ENCODE measurements around the gene FNDC8.

The FNDC8 gene

DNA sequence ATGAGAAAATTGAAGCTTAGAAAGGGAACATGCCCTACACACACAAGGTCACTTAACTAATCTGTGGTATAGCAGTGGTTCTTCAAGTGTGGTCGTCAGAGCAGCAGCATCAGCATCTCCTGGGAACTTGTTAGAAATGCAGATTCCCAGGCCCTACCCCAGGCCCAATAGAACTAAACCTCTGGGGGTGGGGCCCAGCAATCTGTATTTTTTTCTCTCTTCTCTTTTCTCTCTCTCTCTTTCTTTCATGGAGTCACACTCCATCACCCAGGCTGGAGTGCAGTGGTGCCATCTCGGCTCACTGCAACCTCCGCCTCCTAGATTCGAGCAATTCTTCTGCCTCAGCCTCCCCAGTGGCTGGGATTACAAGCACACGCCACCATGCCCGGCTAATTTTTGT lies 16.8 kb downstream of the FNDC8 start:
- H3K4me3 ChIP-seq (ENCODE audit: control insufficient read depth, low read depth, low read length), result no peak overlapping the region
- no peak for DNase-seq (ENCODE audit: low read depth)
- TF ChIP-seq, protein P1, sequence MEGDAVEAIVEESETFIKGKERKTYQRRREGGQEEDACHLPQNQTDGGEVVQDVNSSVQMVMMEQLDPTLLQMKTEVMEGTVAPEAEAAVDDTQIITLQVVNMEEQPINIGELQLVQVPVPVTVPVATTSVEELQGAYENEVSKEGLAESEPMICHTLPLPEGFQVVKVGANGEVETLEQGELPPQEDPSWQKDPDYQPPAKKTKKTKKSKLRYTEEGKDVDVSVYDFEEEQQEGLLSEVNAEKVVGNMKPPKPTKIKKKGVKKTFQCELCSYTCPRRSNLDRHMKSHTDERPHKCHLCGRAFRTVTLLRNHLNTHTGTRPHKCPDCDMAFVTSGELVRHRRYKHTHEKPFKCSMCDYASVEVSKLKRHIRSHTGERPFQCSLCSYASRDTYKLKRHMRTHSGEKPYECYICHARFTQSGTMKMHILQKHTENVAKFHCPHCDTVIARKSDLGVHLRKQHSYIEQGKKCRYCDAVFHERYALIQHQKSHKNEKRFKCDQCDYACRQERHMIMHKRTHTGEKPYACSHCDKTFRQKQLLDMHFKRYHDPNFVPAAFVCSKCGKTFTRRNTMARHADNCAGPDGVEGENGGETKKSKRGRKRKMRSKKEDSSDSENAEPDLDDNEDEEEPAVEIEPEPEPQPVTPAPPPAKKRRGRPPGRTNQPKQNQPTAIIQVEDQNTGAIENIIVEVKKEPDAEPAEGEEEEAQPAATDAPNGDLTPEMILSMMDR (IDR thresholded peaks at IDR 0.05; ENCODE audit: control insufficient read depth, insufficient read depth, low read depth, low read length, missing control alignments), result no peak

DNA sequence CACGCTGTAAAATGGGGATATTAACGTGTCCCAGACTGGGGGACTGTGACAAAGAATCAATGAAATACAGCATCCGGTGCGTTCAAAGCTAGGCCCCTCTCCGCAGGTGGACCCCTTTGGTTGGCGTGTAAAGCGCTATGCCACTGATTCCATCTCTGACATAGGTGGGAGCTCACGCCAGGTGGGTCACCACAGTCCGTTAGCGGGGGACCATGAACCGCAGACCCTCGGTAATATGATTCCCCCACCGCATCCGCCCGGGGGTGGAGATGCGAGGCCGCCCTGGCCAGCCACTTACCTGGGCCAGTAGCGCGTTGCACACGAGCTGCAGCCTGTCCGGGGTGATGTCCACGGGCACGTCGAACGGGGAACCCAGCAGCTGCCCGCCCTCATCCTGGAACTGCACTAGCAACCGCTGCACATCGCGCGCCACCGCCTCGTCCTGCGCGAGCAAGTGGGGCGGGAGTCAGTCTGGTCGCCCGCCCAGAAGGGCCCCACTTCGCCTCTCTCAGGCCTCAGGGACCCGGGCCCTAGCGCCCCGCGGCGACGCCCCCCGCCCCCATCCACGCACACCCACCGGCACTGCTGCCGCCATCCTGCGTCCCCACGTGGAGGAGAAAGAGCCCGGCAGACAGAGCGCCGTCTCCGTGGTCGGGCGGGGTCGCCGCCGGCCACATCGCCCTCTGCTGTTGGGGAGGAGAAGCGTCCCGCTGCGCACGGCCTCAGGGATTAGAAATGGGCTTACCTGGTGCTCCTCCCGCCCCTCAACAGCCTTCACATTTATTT lies 20.5 kb downstream of the FNDC8 start, which contains the start of gene NLE1:
Gene NLE1, minus strand, starts transcription at position 623 of the 786 bp plus-strand sequence. Its CDS starts 28 bp downstream, at position 595.
- TF ChIP-seq, protein P1 (IDR thresholded peaks at IDR 0.05; ENCODE audit: control insufficient read depth, insufficient read depth, low read depth, low read length, missing control alignments), result peak; percentile 96
- H3K4me3 ChIP-seq (ENCODE audit: control insufficient read depth, low read depth, low read length), result peak within 1 kb of the TSS; percentile 96
- no peak for DNase-seq (ENCODE audit: low read depth)

DNA sequence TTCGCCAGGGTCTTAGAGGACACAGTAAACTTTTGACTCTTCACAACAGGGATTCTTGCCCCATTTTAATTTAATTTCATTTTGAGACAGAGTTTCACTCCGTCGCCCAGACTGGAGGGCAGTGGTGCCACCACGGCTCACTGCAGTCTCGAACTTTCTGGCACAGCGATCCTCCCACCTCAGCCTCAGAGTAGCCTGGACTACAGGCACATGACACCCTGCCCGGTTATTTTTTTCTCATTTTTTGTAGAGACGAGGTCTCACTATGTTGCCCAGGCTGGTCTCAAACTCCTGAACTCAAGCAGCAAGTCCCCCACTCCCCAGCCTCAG lies 21.0 kb downstream of the FNDC8 start:
- TF ChIP-seq, protein P1 (IDR thresholded peaks at IDR 0.05; ENCODE audit: control insufficient read depth, insufficient read depth, low read depth, low read length, missing control alignments), result no peak
- no peak for DNase-seq (ENCODE audit: low read depth)
- peak overlapping the region; percentile 96; the same call in 1 of the 2 replicates for H3K4me3 ChIP-seq (ENCODE audit: control insufficient read depth, low read depth, low read length)

- no peak for DNase-seq (ENCODE audit: low read depth)
- H3K4me3 ChIP-seq (ENCODE audit: control insufficient read depth, low read depth, low read length), result no peak overlapping the region
- TF ChIP-seq, protein P1 (IDR thresholded peaks at IDR 0.05; ENCODE audit: control insufficient read depth, insufficient read depth, low read depth, low read length, missing control alignments), result no peak
Observed at GRCh38 chr17:35144840-35145239, 23.4 kb downstream of the FNDC8 start.

GRCh38 chr17:35146214-35146833 lies 24.9 kb downstream of the FNDC8 start:
- TF ChIP-seq, protein P1 (IDR thresholded peaks at IDR 0.05; ENCODE audit: control insufficient read depth, insufficient read depth, low read depth, low read length, missing control alignments), result no peak
- no peak for DNase-seq (ENCODE audit: low read depth)
- H3K4me3 ChIP-seq (ENCODE audit: control insufficient read depth, low read depth, low read length), result no peak overlapping the region

DNA sequence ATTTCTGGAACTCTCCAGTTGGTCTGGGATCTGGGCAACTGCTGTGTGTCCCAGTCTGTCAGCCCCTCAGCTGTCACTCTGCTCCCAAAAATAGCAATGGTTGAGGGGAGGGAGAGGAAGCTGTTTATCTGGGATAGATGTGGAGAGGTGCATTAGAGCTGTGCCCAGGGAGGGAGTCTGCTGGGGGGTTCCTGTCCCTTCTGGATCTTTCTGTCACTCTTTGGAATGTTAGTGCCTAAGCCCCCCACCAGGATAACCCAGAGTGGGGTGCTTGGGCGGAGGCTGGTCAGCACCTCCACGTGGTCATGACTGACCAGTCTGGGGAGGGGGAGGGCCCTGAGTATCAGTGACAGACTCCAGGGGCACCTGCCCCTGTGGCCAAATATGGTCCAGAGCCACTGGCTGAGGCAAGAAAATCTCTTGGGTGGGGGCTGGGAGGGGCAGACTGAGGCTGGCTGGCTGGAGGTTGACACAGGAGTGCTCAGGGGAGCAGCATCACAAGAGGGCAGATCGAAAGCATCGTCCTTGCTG lies 26.0 kb downstream of the FNDC8 start, which contains the start of gene UNC45B:
Gene UNC45B, plus strand, starts transcription at position 443 of the 531 bp plus-strand sequence. CDS start 447 bp downstream, outside the sequence.
- no peak within 1 kb of the TSS for H3K4me3 ChIP-seq (ENCODE audit: control insufficient read depth, low read depth, low read length)
- DNase-seq (ENCODE audit: low read depth), result no peak
- TF ChIP-seq, protein P1 (IDR thresholded peaks at IDR 0.05; ENCODE audit: control insufficient read depth, insufficient read depth, low read depth, low read length, missing control alignments), result no peak

All from AG09309 (cell line).